Trophoblast cell (in vitro differentiated cells and primary cell): ENCODE results near the gene SLC26A2.

ENCODE experiments used
- DNase-seq, 2 donors: peaks; one replicate each; pipeline ENCODE4 v3.0.0-alpha.2; 2016
- H2AFZ ChIP-seq: 2 replicates; pipeline ENCODE4 v1.6.1; 2013; ENCODE audit warnings: low read length, moderate library complexity, mild to moderate bottlenecking; ENCODE audit not compliant: insufficient read depth, poor library complexity
- H2AK5ac ChIP-seq: 2 replicates; pipeline ENCODE4 v1.6.1; 2013; ENCODE audit warnings: mild to moderate bottlenecking, low read length
- H2BK120ac ChIP-seq: 2 replicates; pipeline ENCODE4 v1.6.1; 2013; ENCODE audit warnings: low read length, mild to moderate bottlenecking, moderate library complexity; ENCODE audit not compliant: insufficient read depth, poor library complexity
- H2BK12ac ChIP-seq: 2 replicates; pipeline ENCODE4 v1.6.1; 2013; ENCODE audit warnings: mild to moderate bottlenecking, low read length, moderate library complexity
- H2BK5ac ChIP-seq: 2 replicates; pipeline ENCODE4 v1.6.1; 2013; ENCODE audit warnings: low read length, low read depth, moderate library complexity, mild to moderate bottlenecking; ENCODE audit not compliant: poor library complexity
- H3K14ac ChIP-seq: 2 replicates; pipeline ENCODE4 v1.6.1; 2013; ENCODE audit warnings: mild to moderate bottlenecking, low read length
- H3K18ac ChIP-seq: 2 replicates; pipeline ENCODE4 v1.6.1; 2013; ENCODE audit warnings: mild to moderate bottlenecking, low read length
- H3K23ac ChIP-seq: 2 replicates; pipeline ENCODE4 v1.6.1; 2013; ENCODE audit warnings: low read length
- H3K27ac ChIP-seq: 2 replicates; pipeline ENCODE4 v1.5.1; 2013; ENCODE audit warnings: low read depth, mild to moderate bottlenecking, inconsistent platforms, low read length, moderate library complexity
- H3K27me3 ChIP-seq: 2 replicates; pipeline ENCODE4 v1.6.1; 2013; ENCODE audit warnings: inconsistent platforms, mild to moderate bottlenecking, low read length, moderate library complexity; ENCODE audit not compliant: insufficient read depth
- H3K36me3 ChIP-seq, 2 experiments: 1 replicate in 1 of 2; 2 replicates in 1 of 2; pipeline ENCODE4 v1.6.1; 2013; ENCODE audit warnings: low read length in 2 of 2, mild to moderate bottlenecking in 2 of 2, moderate library complexity in 1 of 2; ENCODE audit not compliant: insufficient read depth in 2 of 2, control insufficient read depth in 1 of 2
- H3K4ac ChIP-seq: 2 replicates; pipeline ENCODE4 v1.6.1; 2013; ENCODE audit warnings: low read depth, mild to moderate bottlenecking, low read length, moderate library complexity
- H3K4me1 ChIP-seq, 2 experiments: 1 replicate in 1 of 2; 2 replicates in 1 of 2; pipeline ENCODE4 v1.6.1; 2013; ENCODE audit warnings: low read length in 2 of 2, mild to moderate bottlenecking in 2 of 2, moderate library complexity in 1 of 2; ENCODE audit not compliant: insufficient read depth in 2 of 2, control insufficient read depth in 1 of 2
- H3K4me2 ChIP-seq: 2 replicates; pipeline ENCODE4 v1.6.1; 2013; ENCODE audit warnings: inconsistent platforms, mild to moderate bottlenecking, low read length, moderate library complexity
- H3K4me3 ChIP-seq: 2 replicates; pipeline ENCODE4 v1.5.1; 2013; ENCODE audit warnings: mild to moderate bottlenecking, low read depth, low read length, inconsistent platforms
- H3K79me1 ChIP-seq: one replicate; pipeline ENCODE4 v1.6.1; 2013; ENCODE audit warnings: low read length
- H3K79me2 ChIP-seq: 2 replicates; pipeline ENCODE4 v1.6.1; 2013; ENCODE audit warnings: low read length, mild to moderate bottlenecking; ENCODE audit not compliant: control insufficient read depth, insufficient read depth, poor library complexity
- H3K9ac ChIP-seq: 2 replicates; pipeline ENCODE4 v1.6.1; 2013; ENCODE audit warnings: mild to moderate bottlenecking, low read length
- H3K9me3 ChIP-seq: 2 replicates; pipeline ENCODE4 v1.6.1; 2013; ENCODE audit warnings: low read depth, mild to moderate bottlenecking, control low read depth, inconsistent platforms, low read length; ENCODE audit not compliant: insufficient read depth
- H4K12ac ChIP-seq: 2 replicates; pipeline ENCODE4 v1.6.1; 2013; ENCODE audit warnings: low read depth, mild to moderate bottlenecking, low read length, moderate library complexity
- H4K8ac ChIP-seq: 2 replicates; pipeline ENCODE4 v1.6.1; 2013; ENCODE audit warnings: low read depth, mild to moderate bottlenecking, low read length, moderate library complexity
- H4K91ac ChIP-seq: one replicate; pipeline ENCODE4 v1.6.1; 2013; ENCODE audit warnings: low read depth, mild to moderate bottlenecking, low read length, moderate library complexity
- WGBS: extraction: QIAGEN DNeasy Blood & Tissue Kit; methylation state at CpG from one replicate; pipeline ENCODE4 v1.1.7; 2013; ENCODE audit warnings: missing lambda C conversion rate; ENCODE audit not compliant: insufficient read length, insufficient coverage; ENCODE audit errors: extremely low coverage; 5-methylcytosine and 5-hydroxymethylcytosine counted together

SLC26A2 gene

DNA sequence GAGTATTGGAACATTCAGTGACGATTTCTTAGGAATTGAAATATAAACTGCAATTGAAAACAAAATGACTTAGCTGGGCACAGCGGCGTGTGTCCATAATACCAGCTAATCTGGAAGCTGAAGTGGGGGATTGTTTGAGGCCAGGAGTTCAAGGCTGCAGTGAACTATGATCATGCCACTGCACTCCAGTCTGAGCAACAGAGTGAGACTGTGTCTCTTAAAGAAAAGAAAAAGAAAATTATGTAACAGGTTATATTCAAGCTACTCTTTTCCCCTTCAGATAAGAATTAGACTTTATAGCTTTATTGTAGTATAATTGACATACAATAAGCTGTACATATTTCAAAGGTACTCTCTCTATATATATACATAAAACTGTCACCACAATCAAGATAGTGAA is 6.4 kb downstream of the SLC26A2 start:
- H3K4ac ChIP-seq: no peak overlapping the region
- no peak overlapping the region for H3K27ac ChIP-seq
- DNase-seq: no peak
- no peaks in the 10 kb centered on the region for H3K36me3 ChIP-seq
- H4K8ac ChIP-seq: no peak overlapping the region
- WGBS: no CpG with 5 or more reads among the region's 3 CpGs
- no peaks in the 10 kb centered on the region for H3K79me1 ChIP-seq
- H2BK120ac ChIP-seq: no peak overlapping the region
- no peak overlapping the region for H3K9ac ChIP-seq
- no peak overlapping the region for H3K18ac ChIP-seq
- no peak overlapping the region for H2AK5ac ChIP-seq
- H3K9me3 ChIP-seq: no peaks in the 10 kb centered on the region
- H3K27me3 ChIP-seq: no peaks in the 10 kb centered on the region
- H3K23ac ChIP-seq: no peak overlapping the region
- no peak overlapping the region for H3K14ac ChIP-seq
- H3K4me2 ChIP-seq: no peak overlapping the region
- H3K4me3 ChIP-seq: no peak overlapping the region
- no peak overlapping the region for H2BK5ac ChIP-seq
- H3K4me1 ChIP-seq: no peaks in the 10 kb centered on the region
- H3K79me2 ChIP-seq: no peaks in the 10 kb centered on the region
- H4K91ac ChIP-seq: no peak overlapping the region
- H2BK12ac ChIP-seq: no peak overlapping the region
- no peak overlapping the region for H2AFZ ChIP-seq
- no peak overlapping the region for H4K12ac ChIP-seq

DNA sequence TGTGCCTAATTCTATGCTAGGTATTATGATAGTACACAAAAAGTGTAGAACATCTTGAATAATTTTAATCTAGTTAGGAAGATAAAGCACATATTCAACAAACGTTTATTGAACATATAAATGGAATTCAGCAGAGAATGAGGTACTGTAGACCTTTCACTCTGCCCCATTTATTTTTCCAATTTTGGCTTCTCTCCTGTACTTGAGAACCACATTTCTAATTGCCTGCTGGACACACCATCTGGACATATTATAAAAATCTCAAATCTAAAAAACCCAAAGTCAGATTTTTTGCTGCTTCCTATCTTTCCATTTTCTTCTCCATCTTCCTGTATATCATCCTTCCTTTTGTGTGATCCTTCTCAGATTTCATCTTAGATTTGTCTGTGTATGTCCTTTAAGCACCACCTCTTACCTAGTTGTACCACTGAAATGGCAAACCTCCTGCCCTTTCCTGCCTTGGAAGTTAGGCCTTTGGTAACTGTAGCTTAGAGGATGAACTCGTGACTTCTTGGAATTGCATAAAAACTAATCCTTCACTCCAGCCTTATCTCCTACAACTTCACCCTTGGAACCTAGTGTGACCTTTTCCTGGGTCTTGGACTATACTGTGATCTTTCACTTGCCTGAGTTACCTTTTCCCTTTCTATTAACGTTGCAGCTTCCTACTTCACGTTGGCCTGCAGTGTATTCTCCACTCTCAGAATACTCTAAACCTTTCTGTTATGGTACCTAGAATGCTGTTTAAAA is 8.8 kb downstream of the SLC26A2 start:
- H3K18ac ChIP-seq: no peak overlapping the region
- no peak overlapping the region for H2BK12ac ChIP-seq
- no peak overlapping the region for H3K27ac ChIP-seq
- no peak overlapping the region for H3K4me3 ChIP-seq
- no peak overlapping the region for H2BK120ac ChIP-seq
- H4K12ac ChIP-seq: no peak overlapping the region
- no peaks in the 10 kb centered on the region for H3K9me3 ChIP-seq
- H3K36me3 ChIP-seq: no peaks in the 10 kb centered on the region
- no peaks in the 10 kb centered on the region for H3K79me2 ChIP-seq
- no peaks in the 10 kb centered on the region for H3K27me3 ChIP-seq
- H2BK5ac ChIP-seq: no peak overlapping the region
- DNase-seq: no peak
- H3K14ac ChIP-seq: no peak overlapping the region
- H3K79me1 ChIP-seq: no peaks in the 10 kb centered on the region
- H4K8ac ChIP-seq: no peak overlapping the region
- no peak overlapping the region for H2AK5ac ChIP-seq
- H3K4me2 ChIP-seq: no peak overlapping the region
- no peak overlapping the region for H4K91ac ChIP-seq
- peak overlapping the region; percentile 2 for H3K23ac ChIP-seq
- WGBS: no CpG with 5 or more reads among the region's 4 CpGs
- H2AFZ ChIP-seq: no peak overlapping the region
- H3K4me1 ChIP-seq: no peaks in the 10 kb centered on the region
- no peak overlapping the region for H3K9ac ChIP-seq
- H3K4ac ChIP-seq: no peak overlapping the region

DNA sequence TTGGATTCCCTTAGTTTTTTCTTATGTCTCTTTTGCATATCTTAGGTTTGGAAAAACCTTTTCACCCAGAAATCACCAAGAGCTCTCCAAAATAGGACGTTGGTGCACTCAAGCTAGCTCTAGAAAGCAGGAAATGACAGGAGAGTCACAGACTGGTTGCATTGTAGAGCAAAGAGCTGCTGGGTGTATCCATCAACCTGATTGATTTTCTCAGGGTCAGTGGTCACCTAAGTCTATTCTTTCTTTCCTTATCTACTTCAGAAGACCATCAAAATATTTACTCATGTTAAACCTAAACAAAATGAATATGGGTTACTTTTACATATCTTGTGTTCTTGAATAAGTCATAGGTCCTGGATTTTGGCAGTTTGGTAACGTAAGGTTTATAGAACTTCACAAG is 14.9 kb downstream of the SLC26A2 start:
- Histone ChIP-seq H3K4ac (no peak overlapping the region), H3K4me1 (no peaks in the 10 kb centered on the region), H2BK12ac (no peak overlapping the region), H3K14ac (no peak overlapping the region), H3K27ac (no peak overlapping the region), H3K23ac (no peak overlapping the region), H3K4me3 (no peak overlapping the region), H2AK5ac (no peak overlapping the region), H3K4me2 (no peak overlapping the region), H3K9ac (no peak overlapping the region), H3K36me3 (peaks cover 0 to 3% of the 10 kb centered on the region in 2 experiments), H3K79me2 (no peaks in the 10 kb centered on the region), H3K18ac (no peak overlapping the region), H2BK5ac (no peak overlapping the region), H3K9me3 (no peaks in the 10 kb centered on the region), H4K8ac (no peak overlapping the region), H2BK120ac (no peak overlapping the region), H2AFZ (no peak overlapping the region), H4K91ac (no peak overlapping the region), H4K12ac (no peak overlapping the region), H3K27me3 (no peaks in the 10 kb centered on the region), H3K79me1 (no peaks in the 10 kb centered on the region)
- no CpG with 5 or more reads among the region's 2 CpGs for WGBS
- no peak for DNase-seq

DNA sequence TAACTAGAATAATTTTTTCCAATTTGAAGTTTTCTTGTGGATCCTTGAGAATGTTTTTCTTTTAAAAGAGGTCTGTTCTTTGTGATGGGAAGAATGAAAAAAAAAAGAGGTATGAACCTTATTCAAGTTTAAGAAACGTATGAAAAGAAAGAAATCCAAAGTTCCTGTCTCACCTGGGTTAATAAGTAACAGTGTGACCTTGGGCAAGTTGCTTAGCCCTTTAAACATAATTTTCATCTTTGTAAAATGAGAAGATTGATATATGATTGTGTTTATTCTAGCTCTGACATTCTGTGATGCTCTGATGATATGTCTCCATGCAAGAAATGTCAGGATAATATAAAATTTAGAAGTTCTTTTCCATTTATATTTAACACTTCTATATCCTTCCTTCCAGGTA is 19.3 kb downstream of the SLC26A2 start:
- Histone ChIP-seq H3K79me2 (no peaks in the 10 kb centered on the region), H3K14ac (no peak overlapping the region), H4K91ac (no peak overlapping the region), H3K18ac (no peak overlapping the region), H3K27me3 (no peaks in the 10 kb centered on the region), H3K4ac (no peak overlapping the region), H2BK5ac (no peak overlapping the region), H3K9me3 (no peaks in the 10 kb centered on the region), H2BK12ac (no peak overlapping the region), H3K23ac (no peak overlapping the region), H2AFZ (no peak overlapping the region), H3K36me3 (peaks cover 0 to 3% of the 10 kb centered on the region in 2 experiments), H4K12ac (no peak overlapping the region), H3K4me3 (no peak overlapping the region), H3K4me2 (no peak overlapping the region), H3K9ac (no peak overlapping the region), H3K79me1 (no peaks in the 10 kb centered on the region), H2BK120ac (no peak overlapping the region), H4K8ac (no peak overlapping the region), H3K4me1 (no peaks in the 10 kb centered on the region), H3K27ac (no peak overlapping the region), H2AK5ac (no peak overlapping the region)
- no CpG with 5 or more reads among the region's 1 CpG for WGBS
- DNase-seq: no peak
